Thyroid gland (tissue), 4 donors: Measurements from ENCODE around the gene SEC11C.

Experiments used
- CTCF ChIP-seq, 6 experiments: fragments of 200-600 bp in 3 of 6; fragments of 450-650 bp in 3 of 6; sonication (generic) in 3 of 6; IDR thresholded peaks; one replicate each; pipeline ENCODE4 v1.5.1; 2016 to 2019; ENCODE audit warnings: antibody characterized with exemption in 6 of 6, mild to moderate bottlenecking in 2 of 6, inconsistent platforms in 1 of 6, moderate library complexity in 1 of 6
- POLR2A ChIP-seq, 2 donors: fragments of 450-650 bp; IDR thresholded peaks; one replicate each; pipeline ENCODE4 v1.6.1; 2017; ENCODE audit warnings: antibody characterized with exemption in 2 of 2, mild to moderate bottlenecking in 2 of 2, moderate library complexity in 1 of 2

GRCh38 chr18:59114160-59114559 lies 25.5 kb upstream of the SEC11C start:
- TF ChIP-seq CTCF (IDR thresholded peaks at IDR 0.05) (no peak), POLR2A (IDR thresholded peaks at IDR 0.05) (no peak)
